ENCODE measurements around the gene NLGN1.

Gene NLGN1

DNA sequence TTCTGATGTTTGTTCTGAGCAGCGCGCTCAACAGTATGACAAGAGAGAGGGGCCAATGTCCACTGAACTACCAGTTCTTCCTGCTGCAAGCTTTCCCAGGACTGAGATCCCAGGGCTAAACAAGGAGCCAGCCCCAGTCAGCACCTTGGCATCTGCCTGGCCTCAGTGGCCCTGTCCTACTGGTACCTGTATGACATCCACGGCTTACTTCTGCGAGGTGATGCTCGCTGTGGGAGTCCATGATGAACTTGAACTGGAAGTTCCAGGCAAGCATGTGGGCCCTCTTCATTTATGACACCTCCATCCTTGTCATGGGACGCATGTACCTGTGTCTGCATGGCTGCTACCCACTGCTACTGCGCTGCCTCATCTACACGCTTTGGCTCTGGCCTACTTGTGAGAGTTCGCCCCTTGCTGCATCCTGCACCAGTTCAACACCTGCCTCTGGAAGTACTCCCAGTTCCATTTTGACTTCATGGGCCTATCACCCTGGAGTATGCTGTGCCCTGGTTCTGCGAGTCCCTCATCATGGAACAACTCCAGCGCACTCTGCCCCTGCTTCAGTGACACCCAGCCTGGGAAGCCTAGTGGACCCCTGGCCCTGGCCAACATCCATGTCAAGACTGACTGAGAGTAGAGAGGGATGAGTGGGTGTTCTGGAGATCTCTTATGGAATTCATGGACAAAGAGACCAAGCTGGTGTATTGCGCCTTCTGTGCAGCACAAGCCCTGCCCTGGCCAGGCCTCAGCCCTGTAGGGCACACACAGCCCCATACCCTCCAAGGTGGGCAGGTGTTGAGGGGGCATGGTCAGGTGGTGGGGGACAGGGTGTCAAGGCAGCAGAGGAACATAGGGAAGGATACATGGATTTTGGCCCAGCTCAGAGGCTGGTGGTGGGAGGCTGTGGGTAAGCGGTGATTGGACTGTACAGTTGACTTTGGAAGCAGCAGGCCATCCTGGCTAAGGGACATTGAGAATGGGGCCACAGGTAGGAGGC is 246.8 kb downstream of the NLGN1 start:
- no peak for DNase-seq

DNA sequence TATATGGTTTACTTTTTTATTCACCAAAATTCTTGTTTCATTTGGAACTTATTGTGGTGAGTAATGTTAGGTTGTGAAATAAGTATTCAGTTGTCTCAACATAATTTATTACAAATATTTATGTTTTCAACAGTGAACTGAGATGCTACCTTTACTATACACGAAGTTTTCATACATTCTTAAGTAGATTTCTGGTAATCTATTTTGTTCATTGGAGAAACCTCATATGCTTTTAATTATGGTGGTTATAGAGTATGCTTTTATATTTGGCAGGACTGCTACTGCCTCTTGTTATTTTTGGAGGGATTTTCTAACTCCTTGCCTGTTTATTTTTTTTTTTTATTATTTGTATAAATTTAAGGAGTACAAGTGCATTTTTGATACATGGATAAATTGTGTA is 253.1 kb downstream of the NLGN1 start:
- no peak for DNase-seq

DNA sequence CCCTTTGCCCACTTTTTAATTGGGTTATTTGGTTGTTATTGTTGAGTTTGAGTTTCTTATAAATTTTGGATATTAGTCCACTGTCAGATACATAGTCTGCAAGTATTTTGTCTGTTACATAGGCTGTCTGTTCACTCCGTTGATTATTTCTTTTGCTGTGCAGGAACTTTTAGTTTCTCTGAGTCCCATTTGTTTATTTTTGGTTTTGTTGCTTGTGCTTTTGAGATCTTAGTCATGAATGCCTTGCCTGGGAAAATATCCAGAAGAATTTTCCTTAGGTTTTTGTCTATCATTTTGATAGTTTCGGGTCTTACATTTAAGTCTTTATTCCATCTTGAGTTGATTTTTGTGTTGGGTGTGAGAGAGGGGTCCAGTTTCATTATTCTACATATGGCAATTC is 254.5 kb downstream of the NLGN1 start:
- DNase-seq, result no peak

DNA sequence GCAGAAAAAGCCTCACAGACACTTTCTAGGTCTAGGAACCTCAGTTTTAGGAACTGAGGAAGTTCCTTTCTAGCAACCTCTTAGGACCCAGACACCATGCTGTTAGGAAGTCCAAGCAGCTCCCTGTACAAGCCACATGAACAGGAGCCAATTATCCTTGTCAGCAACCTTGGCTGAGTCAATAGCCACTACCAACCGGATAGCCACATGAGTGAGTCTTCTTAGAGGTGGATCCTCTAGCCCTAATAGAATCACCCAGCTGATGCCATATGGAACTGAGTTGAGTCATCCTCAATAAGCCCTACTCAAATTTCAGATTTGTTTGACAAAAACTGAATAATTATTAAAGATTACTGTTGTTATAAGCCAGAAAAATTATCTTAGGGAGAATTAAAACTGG is 256.2 kb downstream of the NLGN1 start:
- no peak for DNase-seq

DNA sequence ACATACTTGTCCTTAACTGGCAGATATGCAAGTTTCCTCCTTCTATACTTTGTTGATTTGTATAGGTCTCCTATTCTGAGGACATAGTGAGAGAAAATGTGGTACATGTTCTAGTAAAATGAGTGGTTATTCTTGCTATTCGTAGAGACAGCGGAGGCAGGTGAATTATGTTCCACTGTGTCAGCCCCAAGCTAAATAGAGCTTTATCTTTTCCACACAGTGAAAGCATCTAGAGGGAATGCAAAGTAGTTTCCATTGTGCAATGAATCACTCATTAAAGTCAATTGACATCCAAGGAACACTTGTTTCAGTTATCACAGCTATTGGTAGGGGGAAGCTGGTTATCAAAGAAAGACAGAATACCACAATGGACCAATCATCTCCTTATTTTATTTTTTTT is 262.4 kb downstream of the NLGN1 start:
- no peak for DNase-seq

DNA sequence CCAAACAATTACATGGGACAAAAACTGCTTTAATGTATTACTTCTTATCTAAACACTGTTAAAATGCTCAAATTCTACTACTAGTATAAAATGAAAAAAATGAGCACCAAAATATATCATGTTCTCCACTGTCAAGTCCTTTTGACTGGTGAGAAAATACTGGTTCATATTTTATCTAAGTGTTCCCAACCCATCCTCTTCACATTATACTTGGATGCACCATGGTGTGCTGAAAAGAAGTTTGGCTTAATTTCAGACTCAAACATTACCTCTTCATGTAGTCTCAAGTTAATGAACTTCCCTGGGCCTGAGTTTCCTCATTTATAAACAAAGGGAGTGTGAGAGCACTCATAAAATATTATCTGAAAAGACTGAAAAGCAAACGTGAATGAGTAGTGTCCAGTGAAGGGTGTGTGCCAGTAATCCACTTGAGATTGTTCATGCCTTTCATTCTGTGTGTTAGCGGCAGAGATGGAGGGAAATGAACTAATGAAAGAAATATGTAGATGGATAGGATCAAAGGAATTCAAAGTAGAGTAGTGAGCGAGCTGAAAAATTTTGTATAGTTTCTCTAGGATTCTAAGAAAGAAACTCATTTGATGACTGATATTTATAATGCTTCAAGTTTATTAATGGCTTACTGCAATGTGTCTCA is 263.2 kb downstream of the NLGN1 start:
- peak; percentile 12 for DNase-seq

DNA sequence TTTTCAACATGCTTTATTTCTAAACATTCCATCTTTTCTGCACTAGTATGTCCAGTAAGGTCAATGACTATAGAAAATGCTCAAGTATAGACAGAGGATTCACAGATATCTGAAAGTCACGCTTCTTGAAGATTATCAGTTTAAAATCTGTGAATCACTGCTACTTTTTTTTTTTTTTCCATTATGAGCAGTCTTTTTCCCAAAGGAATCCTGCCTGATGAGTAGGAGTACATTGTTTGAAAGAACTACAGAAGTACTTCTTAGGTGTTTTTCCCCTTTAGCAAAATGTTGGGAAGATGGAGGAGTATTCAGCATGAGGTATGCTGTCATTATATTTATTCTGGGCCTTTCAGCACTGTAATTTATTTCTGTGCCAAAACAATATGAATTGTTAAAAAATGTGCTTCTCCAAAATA is 266.2 kb downstream of the NLGN1 start:
- no peak for DNase-seq

DNA sequence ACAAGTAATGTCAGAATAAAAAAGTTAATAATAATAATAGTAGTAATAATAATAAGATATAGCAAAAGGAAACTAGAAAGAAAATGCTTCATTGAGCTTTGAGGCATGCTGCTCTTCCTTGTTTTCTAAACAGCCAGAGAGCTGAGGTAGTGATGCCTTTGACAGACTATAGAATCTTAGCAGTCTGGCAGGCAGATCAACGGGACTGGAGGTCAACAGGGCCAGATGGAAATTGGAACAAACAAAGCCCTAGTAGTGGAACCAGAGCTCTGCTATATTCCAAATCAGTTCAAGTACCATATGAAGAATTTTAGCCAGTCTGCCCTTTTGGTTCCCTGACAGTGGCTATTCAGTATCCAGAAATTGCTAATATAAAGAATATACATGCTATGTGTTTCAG is 278.6 kb downstream of the NLGN1 start:
- DNase-seq, result no peak

DNA sequence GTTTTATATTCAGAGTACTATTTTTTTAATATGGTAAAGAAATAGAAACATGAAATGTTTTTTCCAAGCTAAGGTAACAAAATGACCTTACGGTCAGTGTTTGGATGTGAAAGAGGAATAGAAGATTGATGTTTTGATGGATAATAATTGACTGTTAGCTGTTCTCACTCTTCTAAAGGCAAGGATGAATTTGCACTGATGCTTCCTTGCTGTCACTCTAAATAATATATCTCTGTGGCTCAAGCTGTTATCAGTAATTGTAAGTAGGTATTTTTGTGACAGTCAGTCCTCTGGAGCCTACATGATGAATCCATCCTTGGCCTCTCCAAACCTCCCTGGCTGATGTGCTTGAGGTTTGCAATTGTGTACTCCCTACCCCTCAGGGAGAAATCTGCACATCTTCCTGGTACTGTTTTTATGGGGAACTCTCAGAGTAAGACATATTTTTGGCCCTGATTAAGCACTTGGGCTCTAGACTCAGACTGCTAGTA is 283.7 kb downstream of the NLGN1 start:
- DNase-seq, result no peak

DNA sequence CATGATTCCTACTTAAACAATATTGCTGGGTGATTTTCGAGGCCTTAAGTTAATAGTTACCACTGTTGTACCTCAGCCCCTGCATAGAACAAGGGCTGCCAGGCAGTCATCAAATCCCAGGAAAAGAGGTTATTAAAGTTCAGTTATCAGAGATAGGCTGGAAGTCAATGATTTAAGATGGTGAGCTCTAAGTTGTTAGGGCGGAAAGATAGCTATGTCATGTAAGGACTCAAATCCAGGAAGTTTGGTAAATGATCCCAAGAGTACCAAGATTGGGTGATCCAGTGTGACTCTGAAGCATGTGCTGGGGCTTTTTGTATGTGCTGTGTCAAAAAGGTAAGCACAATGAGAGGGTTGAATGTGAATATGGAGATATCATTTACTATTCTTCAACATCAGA is 287.9 kb downstream of the NLGN1 start:
- no peak for DNase-seq

DNA sequence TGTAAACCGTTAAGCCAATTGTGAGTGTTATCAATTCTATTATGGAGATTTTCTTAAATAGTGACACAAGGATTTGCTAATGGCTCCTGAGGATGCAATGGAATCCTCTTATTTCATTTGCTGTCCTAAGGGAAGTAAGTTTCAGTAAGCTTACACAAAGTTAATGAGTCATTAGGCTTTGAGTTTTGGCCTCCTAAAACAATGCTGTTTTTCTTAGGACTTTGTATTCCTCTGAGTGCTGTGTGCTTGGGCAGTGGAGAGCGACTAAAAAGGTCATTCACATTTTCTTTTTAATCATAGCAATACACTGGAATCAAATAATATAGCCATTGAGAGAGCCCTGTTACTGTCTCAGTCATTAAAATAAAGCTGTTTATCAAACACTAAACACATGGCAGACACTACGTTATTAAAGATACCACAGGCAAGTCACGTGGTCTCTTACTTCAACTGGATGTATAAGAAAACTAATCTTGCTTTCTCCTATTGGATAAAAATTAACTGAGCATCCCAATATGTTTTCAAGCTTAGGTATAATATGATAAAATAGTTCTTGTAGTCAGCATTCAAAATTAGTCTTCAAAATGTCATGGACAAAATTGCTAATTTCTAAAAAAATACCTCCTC is 290.8 kb downstream of the NLGN1 start:
- DNase-seq, result no peak

DNA sequence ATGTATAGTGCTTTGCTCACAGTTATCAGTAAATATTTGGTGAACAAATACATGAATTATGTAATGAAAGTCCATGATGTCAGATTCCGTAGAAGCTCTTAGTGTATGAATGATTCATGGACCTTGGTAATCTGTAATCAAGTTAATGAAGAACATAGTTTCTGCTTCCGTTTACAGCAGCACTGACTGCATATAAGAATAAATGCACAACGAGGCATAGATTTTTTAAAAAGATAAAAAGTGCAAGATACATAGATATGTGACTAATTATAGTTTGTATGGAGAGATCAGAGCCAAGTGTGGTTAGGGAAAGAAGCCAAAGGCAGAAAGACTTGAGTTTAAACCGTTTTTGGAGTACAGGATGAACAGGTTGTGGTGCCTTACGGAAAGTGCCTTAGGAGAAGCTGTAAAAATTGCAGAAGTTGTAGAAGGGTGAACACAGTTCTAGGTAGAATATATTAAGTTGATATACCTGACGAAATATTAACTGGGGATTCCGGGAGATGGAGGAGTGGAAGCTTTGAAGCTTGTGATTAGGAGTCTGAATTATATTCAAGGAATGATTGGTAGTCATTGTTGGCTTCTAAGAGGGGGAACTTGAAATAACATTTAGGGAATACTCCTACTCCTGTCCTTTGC is 293.1 kb downstream of the NLGN1 start:
- no peak for DNase-seq

DNA sequence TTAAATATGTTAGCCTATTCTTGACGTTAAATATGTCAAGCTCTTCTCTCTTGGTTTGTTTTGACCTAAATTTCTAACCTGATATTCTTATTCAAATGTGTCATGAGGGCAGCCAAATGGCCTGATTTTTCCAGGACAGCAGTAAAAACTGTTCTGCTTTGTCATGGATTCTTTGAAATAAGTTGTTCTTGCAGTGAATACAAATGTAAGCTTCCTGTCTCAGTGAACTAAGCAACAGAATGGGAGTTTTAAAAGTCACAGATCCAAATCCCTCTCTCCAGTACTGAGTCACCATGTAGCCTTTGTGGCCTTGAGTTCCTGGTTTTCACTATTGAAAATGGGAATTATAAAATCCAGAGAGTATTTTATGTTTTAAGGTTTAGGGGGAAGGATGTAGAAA is 301.8 kb downstream of the NLGN1 start:
- no peak for DNase-seq

DNA sequence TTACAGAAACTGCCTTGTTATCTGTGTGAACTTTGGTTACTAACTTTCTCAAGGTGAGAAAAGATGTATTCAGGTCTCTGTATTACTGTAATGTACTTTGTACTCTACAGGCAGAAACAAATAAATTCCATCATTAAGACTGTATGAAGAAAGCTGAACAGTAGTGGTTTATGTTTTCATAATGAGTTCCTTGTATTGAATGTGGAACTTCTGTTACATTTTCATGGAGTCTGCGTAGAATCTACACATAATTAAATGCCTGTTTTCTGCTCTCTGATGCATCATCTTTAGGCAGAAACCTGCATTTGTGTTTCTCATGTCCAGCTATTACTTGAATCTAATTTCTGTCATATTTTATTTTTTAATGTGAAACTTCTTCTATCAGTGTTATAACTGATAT is 302.8 kb downstream of the NLGN1 start:
- DNase-seq, result no peak

DNA sequence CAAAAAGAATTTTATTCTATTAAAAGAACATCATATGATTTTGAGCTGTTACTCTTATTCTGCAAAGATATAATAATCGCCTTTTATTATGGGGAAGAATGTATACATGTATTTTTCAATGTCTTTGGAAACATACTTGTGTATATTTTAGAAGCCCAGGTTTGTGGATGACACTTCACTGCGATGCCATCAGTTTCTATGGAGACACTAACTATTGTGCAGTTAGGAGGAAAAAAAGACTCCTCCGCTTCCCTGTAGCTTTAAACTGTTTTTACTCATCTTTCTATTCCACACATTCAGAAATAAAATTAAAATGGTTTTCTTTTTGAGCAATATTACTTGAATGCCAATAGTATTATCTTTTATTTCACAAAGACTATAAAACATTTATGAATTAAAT is 305.0 kb downstream of the NLGN1 start:
- DNase-seq, result no peak

DNA sequence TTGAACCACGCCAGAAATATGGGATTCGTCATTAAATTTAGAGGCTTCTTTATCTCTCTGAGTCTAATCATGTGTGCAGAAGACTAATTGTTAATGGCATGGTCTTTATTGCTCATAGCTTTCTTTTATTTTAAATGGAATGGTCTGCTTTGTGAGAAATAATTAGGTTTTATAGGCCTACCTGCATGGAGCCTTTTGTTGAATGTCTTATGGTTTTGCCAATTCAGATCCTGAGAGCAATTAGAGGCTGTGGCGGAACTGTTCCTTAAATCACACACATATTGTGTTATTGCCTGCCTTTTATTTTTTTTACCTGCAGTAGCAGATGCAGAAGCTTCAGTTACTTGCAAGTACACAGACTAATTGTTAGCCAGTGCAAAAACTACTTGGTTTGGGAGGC is 306.2 kb downstream of the NLGN1 start:
- DNase-seq, result peak; percentile 44

DNA sequence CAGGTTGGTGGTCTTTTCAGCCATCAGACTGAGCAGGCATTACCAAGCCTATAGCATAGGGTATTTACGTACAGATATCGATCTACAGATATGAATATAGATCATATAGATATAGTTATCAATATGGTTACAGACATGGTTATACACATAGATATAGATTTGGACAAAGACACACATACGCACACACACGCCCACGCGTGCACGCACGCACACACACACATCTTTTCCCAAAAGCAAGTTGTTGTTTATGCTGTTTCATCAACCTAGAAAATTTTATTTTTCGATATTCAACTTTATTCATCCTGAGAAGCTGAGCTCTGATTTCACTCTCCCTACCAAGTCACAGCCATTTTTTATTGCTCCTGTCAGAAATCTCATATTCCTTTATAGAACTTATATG is 309.1 kb downstream of the NLGN1 start:
- no peak for DNase-seq

DNA sequence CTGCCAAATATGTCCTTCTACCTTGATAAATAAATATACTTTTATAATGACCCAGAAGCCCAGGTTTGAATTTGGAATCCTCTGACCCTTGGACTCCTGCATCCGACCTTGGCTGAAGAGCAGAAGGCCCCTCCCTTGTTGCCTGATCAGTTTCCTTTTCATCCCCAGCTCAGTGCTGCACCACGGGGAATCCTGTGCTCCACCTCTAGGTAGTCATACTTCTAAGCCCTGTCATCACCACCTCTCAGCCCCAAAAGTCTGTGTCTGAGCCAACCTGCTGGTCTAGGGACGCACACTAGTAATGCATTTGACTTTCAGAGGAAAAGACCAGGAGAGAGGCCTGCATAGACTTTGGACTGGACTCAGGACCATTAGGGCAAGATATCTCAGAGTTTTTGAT is 310.6 kb downstream of the NLGN1 start:
- no peak for DNase-seq

DNA sequence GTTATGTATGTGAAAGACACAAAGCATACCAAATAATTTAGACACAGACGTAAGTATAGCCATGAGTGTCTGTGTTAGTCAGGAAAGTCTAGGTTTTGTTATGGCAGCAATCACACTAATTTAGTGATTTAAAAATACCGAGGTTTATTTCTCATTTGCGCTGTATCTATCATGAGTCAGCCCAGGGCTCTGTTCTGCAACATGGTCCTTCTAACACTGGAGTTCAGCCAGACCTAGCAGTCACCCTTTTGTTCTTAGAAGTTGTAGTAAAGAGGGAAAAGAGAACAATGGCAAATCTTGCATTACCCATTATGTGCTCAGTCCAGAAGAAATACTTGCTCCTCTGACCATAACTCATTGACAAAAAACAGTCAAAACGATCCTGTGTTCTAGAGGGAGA is 311.5 kb downstream of the NLGN1 start:
- no peak for DNase-seq

DNA sequence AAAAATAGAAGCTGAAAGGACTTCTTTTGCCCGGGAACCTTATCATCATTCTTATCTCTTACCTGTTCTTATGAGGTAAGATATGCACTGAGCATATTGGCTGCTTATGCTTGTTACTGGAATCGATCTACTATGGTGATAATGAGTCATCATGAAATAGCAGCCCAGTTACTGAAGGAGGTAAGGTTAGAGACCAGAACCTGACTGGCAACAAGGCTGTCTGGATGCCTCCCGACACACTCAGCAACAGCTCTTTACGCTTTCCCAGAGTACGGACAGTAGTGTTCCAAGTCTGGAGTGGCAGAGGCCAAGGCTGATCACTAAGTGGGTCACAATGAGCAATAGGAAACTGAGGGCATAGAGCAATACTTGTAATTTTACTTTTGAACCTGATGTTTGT is 314.1 kb downstream of the NLGN1 start:
- DNase-seq, result no peak

DNA sequence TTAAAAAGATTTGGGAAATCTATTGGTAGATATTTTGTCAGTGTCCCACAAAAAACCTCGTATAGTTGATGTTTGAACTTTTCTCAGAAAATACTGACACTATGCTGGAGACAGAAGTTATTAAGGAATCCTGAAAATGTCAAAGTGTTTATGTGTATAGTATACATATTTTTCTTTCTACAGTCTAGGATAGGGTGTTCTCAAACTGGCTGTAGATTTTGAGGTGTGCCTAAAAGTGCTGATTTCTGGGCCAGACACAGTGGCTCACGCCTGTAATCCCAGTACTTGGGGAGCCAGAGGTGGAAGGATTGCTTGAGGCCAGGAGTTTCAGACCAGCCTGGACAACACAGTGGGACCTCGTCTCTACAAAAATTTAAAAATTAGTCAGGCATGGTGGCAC is 322.0 kb downstream of the NLGN1 start:
- DNase-seq, result no peak

DNA sequence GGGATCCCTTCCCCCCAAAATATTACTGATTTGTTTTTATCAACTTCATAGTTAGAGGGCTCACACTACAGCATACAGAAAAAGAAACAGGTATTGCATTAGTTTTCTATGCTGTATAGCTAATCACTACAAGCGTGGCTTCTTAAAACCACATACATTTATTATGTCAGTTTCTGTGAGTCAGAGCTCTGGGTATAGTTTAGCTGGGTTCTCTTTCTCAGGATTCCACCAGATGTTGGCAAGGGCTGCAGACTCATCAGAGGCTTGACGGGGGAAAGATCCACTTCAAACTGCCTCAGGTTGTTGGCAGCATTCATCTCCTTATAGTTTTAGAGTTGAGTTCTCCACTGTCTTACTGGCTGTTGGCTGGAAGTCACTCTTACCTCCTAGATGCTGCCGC is 328.0 kb downstream of the NLGN1 start:
- no peak for DNase-seq

DNA sequence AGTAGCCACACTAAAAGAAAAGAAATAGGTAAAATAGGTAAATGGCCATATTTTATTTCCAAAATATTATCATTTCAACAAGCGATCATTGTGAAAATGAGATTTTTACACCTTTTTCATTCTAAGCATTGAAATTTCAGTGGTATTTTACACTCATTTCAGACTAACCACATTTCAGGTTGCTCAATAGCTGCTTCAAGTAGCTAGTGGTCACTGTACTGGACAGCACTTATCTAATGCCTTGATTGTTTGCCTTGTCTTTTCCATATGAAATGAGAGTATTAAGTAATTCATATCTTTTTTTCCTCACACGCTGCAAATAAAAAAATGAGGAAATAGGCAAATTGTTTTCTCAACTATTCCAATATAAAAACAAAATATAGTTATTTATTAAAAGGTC is 332.8 kb downstream of the NLGN1 start:
- no peak for DNase-seq

Measured in DMS79 (cell line).